ENCODE data around the gene C1RL.

DNA sequence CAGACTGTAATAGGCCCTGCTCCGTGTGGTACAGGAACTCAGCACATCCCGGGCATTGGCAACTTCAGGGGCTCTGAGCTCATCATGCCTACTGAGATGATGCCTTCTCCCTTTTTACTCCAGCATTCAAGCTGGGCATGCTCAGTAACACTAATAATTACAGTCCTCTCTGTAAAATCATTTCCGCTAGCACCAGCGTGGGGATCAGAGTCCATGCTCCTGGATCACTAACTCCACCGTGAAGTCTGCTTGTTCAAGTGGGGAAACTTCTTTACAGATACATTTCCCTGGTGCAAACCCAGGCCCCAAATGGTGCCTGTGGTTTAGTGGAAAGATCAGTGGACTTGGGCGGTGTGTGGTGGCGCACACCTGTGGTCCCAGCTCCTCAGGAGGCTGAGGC, 37.9 kb upstream of the C1RL start:
- TF ChIP-seq POLR2A (IDR thresholded peaks at IDR 0.05; ENCODE audit: borderline replicate concordance, extremely low read depth, insufficient read depth, insufficient read length) (no peak), RAD21 (IDR thresholded peaks at IDR 0.05; ENCODE audit: low read depth) (no peak), TCF7L2 (IDR thresholded peaks at IDR 0.05; ENCODE audit: borderline replicate concordance, extremely low read depth, insufficient read depth, insufficient read length) (no peak), CEBPB (IDR thresholded peaks at IDR 0.05; ENCODE audit: low read depth) (no peak), YY1 (IDR thresholded peaks at IDR 0.05; ENCODE audit: extremely low read depth, insufficient replicate concordance, low read depth, low read length) (no peak), ZBTB33 (IDR thresholded peaks at IDR 0.05; ENCODE audit: extremely low read depth, insufficient replicate concordance, low read length) (no peak), EZH2 (IDR thresholded peaks at IDR 0.05) (no peak), POLR2AphosphoS5 (IDR thresholded peaks at IDR 0.05; ENCODE audit: low read depth, low read length) (no peak), EZH2phosphoT487 (IDR thresholded peaks at IDR 0.05; ENCODE audit: borderline replicate concordance) (no peak), FOSL1 (IDR thresholded peaks at IDR 0.05; ENCODE audit: low read depth) (no peak), ZFX (IDR thresholded peaks at IDR 0.05) (no peak), SRF (IDR thresholded peaks at IDR 0.05; ENCODE audit: low read depth) (no peak), ATF3 (IDR thresholded peaks at IDR 0.05) (no peak)
- TF ChIP-seq, protein P1, sequence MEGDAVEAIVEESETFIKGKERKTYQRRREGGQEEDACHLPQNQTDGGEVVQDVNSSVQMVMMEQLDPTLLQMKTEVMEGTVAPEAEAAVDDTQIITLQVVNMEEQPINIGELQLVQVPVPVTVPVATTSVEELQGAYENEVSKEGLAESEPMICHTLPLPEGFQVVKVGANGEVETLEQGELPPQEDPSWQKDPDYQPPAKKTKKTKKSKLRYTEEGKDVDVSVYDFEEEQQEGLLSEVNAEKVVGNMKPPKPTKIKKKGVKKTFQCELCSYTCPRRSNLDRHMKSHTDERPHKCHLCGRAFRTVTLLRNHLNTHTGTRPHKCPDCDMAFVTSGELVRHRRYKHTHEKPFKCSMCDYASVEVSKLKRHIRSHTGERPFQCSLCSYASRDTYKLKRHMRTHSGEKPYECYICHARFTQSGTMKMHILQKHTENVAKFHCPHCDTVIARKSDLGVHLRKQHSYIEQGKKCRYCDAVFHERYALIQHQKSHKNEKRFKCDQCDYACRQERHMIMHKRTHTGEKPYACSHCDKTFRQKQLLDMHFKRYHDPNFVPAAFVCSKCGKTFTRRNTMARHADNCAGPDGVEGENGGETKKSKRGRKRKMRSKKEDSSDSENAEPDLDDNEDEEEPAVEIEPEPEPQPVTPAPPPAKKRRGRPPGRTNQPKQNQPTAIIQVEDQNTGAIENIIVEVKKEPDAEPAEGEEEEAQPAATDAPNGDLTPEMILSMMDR (IDR thresholded peaks at IDR 0.05 in 2 of 3, conservative IDR thresholded peaks at IDR 0.05 in 1 of 3; ENCODE audit: borderline replicate concordance in 1 of 3, insufficient read depth in 1 of 3, low read depth in 2 of 3, low read length in 2 of 3): no peak
